H9 (cell line): ENCODE results near the gene PPFIA4. TPM values are rescaled to one million over a fixed set of nuclear protein-coding genes. Genes with fewer than 3 reads are reported as not detected.

Source experiments
- DNase-seq: peaks from one replicate; pipeline ENCODE4 v3.0.0-alpha.2; 2017
- H2AFZ ChIP-seq: one replicate; pipeline ENCODE4 v1.6.1; 2013; ENCODE audit warnings: mild to moderate bottlenecking, low read length, control low read depth, moderate library complexity
- H2AK5ac ChIP-seq: 2 replicates; pipeline ENCODE4 v1.6.1; 2013; ENCODE audit warnings: low read length, control low read depth, mixed read lengths; ENCODE audit not compliant: insufficient read length
- H2BK120ac ChIP-seq: one replicate; pipeline ENCODE4 v1.6.1; 2013; ENCODE audit warnings: low read depth, mild to moderate bottlenecking, low read length, control low read depth, inconsistent platforms; ENCODE audit not compliant: poor library complexity, severe bottlenecking
- H2BK12ac ChIP-seq: 2 replicates; pipeline ENCODE4 v1.6.1; 2013; ENCODE audit warnings: low read length, control low read depth, mixed read lengths, low read depth; ENCODE audit not compliant: insufficient read length
- H2BK15ac ChIP-seq: 2 replicates; pipeline ENCODE4 v1.6.1; 2013; ENCODE audit warnings: low read depth, low read length, control low read depth
- H2BK20ac ChIP-seq: one replicate; pipeline ENCODE4 v1.6.1; 2013; ENCODE audit warnings: low read depth, mild to moderate bottlenecking, low read length, control low read depth, inconsistent platforms; ENCODE audit not compliant: poor library complexity, severe bottlenecking
- H2BK5ac ChIP-seq: 2 replicates; pipeline ENCODE4 v1.6.1; 2013; ENCODE audit warnings: low read length, control low read depth, mixed read lengths; ENCODE audit not compliant: insufficient read length
- H3K14ac ChIP-seq: 2 replicates; pipeline ENCODE4 v1.6.1; 2013; ENCODE audit warnings: low read length, control low read depth; ENCODE audit not compliant: insufficient read depth
- H3K18ac ChIP-seq: 2 replicates; pipeline ENCODE4 v1.6.1; 2013; ENCODE audit warnings: low read depth, mild to moderate bottlenecking, mixed read lengths, low read length, control low read depth; ENCODE audit not compliant: insufficient read length
- H3K23ac ChIP-seq: 2 replicates; pipeline ENCODE4 v1.6.1; 2013; ENCODE audit warnings: low read length, control low read depth, mixed read lengths, low read depth; ENCODE audit not compliant: insufficient read length
- H3K23me2 ChIP-seq: 2 replicates; pipeline ENCODE4 v1.6.1; 2013; ENCODE audit warnings: low read depth, mild to moderate bottlenecking, mixed read lengths, low read length, control low read depth; ENCODE audit not compliant: insufficient read length, poor library complexity, severe bottlenecking
- H3K27ac ChIP-seq: 2 replicates; pipeline ENCODE4 v1.5.1; 2013; ENCODE audit warnings: low read length, control low read depth, mixed read lengths, low read depth; ENCODE audit not compliant: insufficient read length
- H3K27me3 ChIP-seq: 2 replicates; pipeline ENCODE4 v1.6.1; 2013; ENCODE audit warnings: low read length, control low read depth, inconsistent platforms; ENCODE audit not compliant: insufficient read depth
- H3K4ac ChIP-seq: 2 replicates; pipeline ENCODE4 v1.6.1; 2013; ENCODE audit warnings: low read depth, mild to moderate bottlenecking, control low read depth, inconsistent platforms, low read length, moderate library complexity
- H3K4me1 ChIP-seq: 2 replicates; pipeline ENCODE4 v1.6.1; 2013; ENCODE audit warnings: low read length, control low read depth, inconsistent platforms; ENCODE audit not compliant: insufficient read depth
- H3K4me2 ChIP-seq: 2 replicates; pipeline ENCODE4 v1.6.1; 2013; ENCODE audit warnings: low read length, control low read depth, mixed read lengths; ENCODE audit not compliant: insufficient read length, insufficient read depth
- H3K56ac ChIP-seq: 2 replicates; pipeline ENCODE4 v1.6.1; 2013; ENCODE audit warnings: low read depth, mild to moderate bottlenecking, mixed read lengths, low read length, control low read depth; ENCODE audit not compliant: insufficient read length
- H3K79me1 ChIP-seq: 2 replicates; pipeline ENCODE4 v1.6.1; 2013; ENCODE audit warnings: low read depth, mild to moderate bottlenecking, moderate library complexity, low read length, control low read depth, inconsistent platforms; ENCODE audit not compliant: insufficient read depth, poor library complexity, severe bottlenecking
- H3K79me2 ChIP-seq: 2 replicates; pipeline ENCODE4 v1.6.1; 2013; ENCODE audit warnings: low read length, control low read depth, inconsistent platforms; ENCODE audit not compliant: insufficient read depth
- H3K9ac ChIP-seq: 2 replicates; pipeline ENCODE4 v1.6.1; 2013; ENCODE audit warnings: low read length, control low read depth, mixed read lengths; ENCODE audit not compliant: insufficient read length; ENCODE audit errors: extremely low read depth
- H3K9me3 ChIP-seq: one replicate; pipeline ENCODE4 v1.6.1; 2013; ENCODE audit warnings: low read depth, low read length, inconsistent platforms; ENCODE audit not compliant: control insufficient read depth
- H3T11ph ChIP-seq: one replicate; pipeline ENCODE4 v1.6.1; 2013; ENCODE audit warnings: mild to moderate bottlenecking, low read length, control low read depth, inconsistent platforms
- H4K20me1 ChIP-seq: one replicate; pipeline ENCODE4 v1.6.1; 2013; ENCODE audit not compliant: control insufficient read depth, insufficient read length, insufficient read depth
- H4K5ac ChIP-seq: 2 replicates; pipeline ENCODE4 v1.6.1; 2013; ENCODE audit warnings: low read depth, mild to moderate bottlenecking, mixed read lengths, low read length, control low read depth; ENCODE audit not compliant: insufficient read length
- H4K8ac ChIP-seq: replicated peaks from 2 replicates; pipeline ENCODE4 v1.6.1; 2013; ENCODE audit warnings: low read length, control low read depth, mixed read lengths, low read depth; ENCODE audit not compliant: insufficient read length
- H4K91ac ChIP-seq: 2 replicates; pipeline ENCODE4 v1.6.1; 2013; ENCODE audit warnings: low read depth, mild to moderate bottlenecking, moderate library complexity, mixed read lengths, low read length, control low read depth; ENCODE audit not compliant: insufficient read length
- H3K27ac Mint-ChIP-seq, 3 experiments: 2 replicates in 2 of 3; 3 replicates in 1 of 3; pipeline ENCODE4 v1.8.0; 2020 to 2021; ENCODE audit warnings: mixed read lengths in 3 of 3, mild to moderate bottlenecking in 1 of 3, moderate library complexity in 1 of 3
- H3K27me3 Mint-ChIP-seq: 2 replicates; pipeline ENCODE4 v1.8.0; 2021; ENCODE audit warnings: low read depth, mild to moderate bottlenecking, moderate library complexity, mixed read lengths
- H3K36me3 Mint-ChIP-seq, 3 experiments: 2 replicates in 2 of 3; 3 replicates in 1 of 3; pipeline ENCODE4 v1.8.0; 2020 to 2021; ENCODE audit warnings: low read depth in 3 of 3, mixed read lengths in 3 of 3; ENCODE audit not compliant: insufficient read depth in 1 of 3
- H3K4me1 Mint-ChIP-seq, 2 experiments: 2 replicates each; pipeline ENCODE4 v1.8.0; 2020; ENCODE audit warnings: mixed read lengths in 2 of 2
- H3K4me3 Mint-ChIP-seq, 2 experiments: 2 replicates in 1 of 2; 3 replicates in 1 of 2; pipeline ENCODE4 v1.8.0; 2020 to 2021; ENCODE audit warnings: mild to moderate bottlenecking in 2 of 2, mixed read lengths in 2 of 2, moderate library complexity in 1 of 2
- H3K9me3 Mint-ChIP-seq, 2 experiments: 2 replicates in 1 of 2; 3 replicates in 1 of 2; pipeline ENCODE4 v1.8.0; 2020; ENCODE audit warnings: mild to moderate bottlenecking in 2 of 2, mixed read lengths in 2 of 2, moderate library complexity in 1 of 2
- CTCF ChIP-seq: fragments of 200-600 bp; sonication (generic); conservative IDR thresholded peaks from 3 replicates; pipeline ENCODE4 v1.8.0; 2021; ENCODE audit warnings: antibody characterized with exemption, mild to moderate bottlenecking
- WGBS: extraction: QIAGEN DNeasy Blood & Tissue Kit; methylation state at CpG from one replicate; pipeline ENCODE4 v1.1.7; 2013; ENCODE audit warnings: missing lambda C conversion rate, low lambda C conversion rate, mixed read lengths; ENCODE audit not compliant: insufficient read length; ENCODE audit errors: extremely low coverage; 5-methylcytosine and 5-hydroxymethylcytosine counted together
- total RNA-seq: library from RNA; stranded (reverse); gene quantifications from 2 replicates; pipeline ENCODE4 v1.2.1, GENCODE V29; 2021

Gene PPFIA4
- total RNA-seq, 1 experiment from 2014 or later, result 3.9 TPM

DNA sequence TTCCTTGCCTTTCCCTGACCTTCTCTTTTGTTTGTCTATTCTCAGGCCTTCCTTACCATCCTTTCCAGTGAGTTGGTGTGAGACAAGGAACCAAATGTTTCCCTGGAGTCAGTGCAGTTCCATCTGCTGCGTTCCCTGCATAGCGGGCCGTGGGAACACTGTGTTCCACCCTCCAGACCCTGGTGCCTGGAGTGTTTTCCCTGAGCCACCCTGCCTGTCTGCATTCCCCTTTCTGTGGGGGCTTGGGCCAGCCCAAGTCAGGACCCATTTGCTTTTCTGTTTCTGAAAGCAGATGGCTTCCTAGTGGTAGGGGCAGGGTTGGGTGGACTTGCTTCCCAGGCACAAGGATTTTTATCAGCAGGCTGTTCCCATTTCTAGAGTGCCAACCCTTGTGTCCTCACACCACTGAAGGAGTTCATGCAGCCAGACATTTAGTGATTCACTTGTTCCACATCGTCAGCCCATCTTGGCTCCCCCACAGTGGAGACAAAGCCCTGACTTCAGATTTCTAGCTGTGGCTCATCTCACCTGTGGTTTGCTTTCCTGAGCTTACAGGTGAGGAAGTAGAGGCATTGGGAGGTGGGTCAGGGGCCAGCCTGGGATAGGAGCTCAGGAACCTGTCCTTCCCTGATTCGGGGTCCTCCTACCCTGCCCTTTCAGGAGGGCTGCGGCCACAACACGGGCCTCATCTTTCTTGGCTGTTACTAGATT, 73.7 kb downstream of the PPFIA4 start:
- no peak overlapping the region for H2AK5ac ChIP-seq
- no CpG with 5 or more reads among the region's 7 CpGs for WGBS
- H3K14ac ChIP-seq, result no peak overlapping the region
- H3T11ph ChIP-seq, result no peak overlapping the region
- Mint-ChIP-seq H3K9me3 (peaks cover 16 to 22% of the 10 kb centered on the region in 2 experiments), H3K27me3 (peaks cover 9% of the 10 kb centered on the region), H3K4me3 (no peak overlapping the region), H3K36me3 (peaks cover 3 to 13% (median 8%) of the 10 kb centered on the region in 3 experiments; a peak in 6 of 7 replicates), H3K4me1 (no peaks in the 10 kb centered on the region), H3K27ac (no peak overlapping the region)
- H3K23me2 ChIP-seq, result no peaks in the 10 kb centered on the region
- no peak overlapping the region for H4K8ac ChIP-seq
- no peak overlapping the region for H3K18ac ChIP-seq
- H3K56ac ChIP-seq, result no peak overlapping the region
- no peak overlapping the region for H3K23ac ChIP-seq
- DNase-seq, result no peak
- no peaks in the 10 kb centered on the region for H3K79me2 ChIP-seq
- H2BK120ac ChIP-seq, result no peak overlapping the region
- H3K79me1 ChIP-seq, result no peaks in the 10 kb centered on the region
- no peak overlapping the region for H3K4ac ChIP-seq
- H2BK15ac ChIP-seq, result no peak overlapping the region
- no peak overlapping the region for H3K9ac ChIP-seq
- no peaks in the 10 kb centered on the region for H3K4me1 ChIP-seq
- no peak for TF ChIP-seq CTCF
- H3K27me3 ChIP-seq, result no peaks in the 10 kb centered on the region
- H4K91ac ChIP-seq, result no peak overlapping the region
- no peaks in the 10 kb centered on the region for H3K9me3 ChIP-seq
- no peak overlapping the region for H2BK20ac ChIP-seq
- H2AFZ ChIP-seq, result no peak overlapping the region
- H2BK5ac ChIP-seq, result no peak overlapping the region
- H3K4me2 ChIP-seq, result no peak overlapping the region
- no peak overlapping the region for H2BK12ac ChIP-seq
- no peak overlapping the region for H3K27ac ChIP-seq
- H4K20me1 ChIP-seq, result no peaks in the 10 kb centered on the region
- no peak overlapping the region for H4K5ac ChIP-seq
